NK-92 (cell line): ENCODE results near the gene RNU6-9.

Experiments
- DNase-seq: peaks from one replicate; lab custom pipeline; 2025; ENCODE audit not compliant: unreplicated experiment; lab: John Stamatoyannopoulos, UW

The RNU6-9 gene

DNA sequence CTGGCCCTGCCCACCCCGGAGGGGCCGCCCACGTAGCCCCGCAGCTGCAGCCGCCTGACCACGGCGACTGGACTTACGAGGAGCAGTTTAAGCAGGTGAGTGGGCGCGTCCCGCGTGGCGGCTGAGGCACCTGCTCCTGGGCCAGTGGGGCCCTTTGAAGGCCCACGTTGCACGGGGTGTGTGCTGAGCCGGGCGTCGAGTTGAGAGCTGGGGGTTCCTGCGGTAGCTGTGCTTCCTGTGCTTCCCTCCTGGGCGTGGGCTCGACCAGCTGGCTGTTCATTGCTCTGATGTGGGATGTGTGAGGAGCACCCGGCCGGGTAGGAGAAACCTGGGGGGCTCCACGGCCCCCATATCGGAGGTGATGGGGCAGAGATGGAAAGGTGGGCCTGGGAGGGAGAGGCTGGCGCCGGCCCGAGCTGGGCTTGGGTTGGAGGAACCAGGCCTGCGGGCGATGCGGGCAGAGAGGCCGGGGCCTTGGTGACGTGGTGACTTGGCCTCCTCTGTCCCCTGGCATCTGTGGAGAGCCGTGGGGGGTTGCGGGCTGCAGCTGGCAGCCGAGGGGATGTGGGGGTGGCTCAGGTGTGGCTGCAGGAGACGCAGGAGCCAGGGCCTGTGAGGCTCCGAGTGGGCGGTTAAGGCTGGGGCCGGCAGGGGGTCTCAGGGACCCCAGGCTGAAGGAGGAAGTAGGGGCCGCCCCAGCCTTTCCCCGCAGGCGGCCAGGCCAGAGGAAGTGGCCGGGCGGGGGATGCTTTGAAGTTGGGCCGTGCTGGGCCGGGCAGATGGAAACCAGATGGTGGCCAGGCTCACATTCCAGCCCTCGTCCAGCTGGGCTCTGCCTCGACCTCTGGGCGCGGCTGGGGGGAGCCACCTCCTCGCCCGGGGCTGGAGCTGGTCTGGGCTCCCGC, 39.6 kb downstream of the RNU6-9 start:
- DNase-seq = no peak

DNA sequence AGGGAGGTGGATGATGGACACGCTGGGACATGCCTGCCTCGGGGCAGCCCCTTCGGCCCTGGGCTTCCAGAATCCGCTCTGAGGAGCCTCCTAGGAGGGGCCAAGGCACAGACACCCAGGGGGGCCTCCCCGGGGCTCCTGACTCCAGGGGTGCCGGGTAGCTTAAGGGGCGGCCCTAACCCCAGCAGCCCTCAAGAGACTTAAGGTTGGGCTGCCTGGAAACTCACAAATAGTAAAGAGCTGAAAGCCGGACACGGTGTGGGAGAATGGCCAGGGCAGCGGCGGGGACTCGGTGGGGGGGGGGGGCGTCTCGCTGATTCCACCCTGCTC, 40.2 kb downstream of the RNU6-9 start:
- no peak for DNase-seq

DNA sequence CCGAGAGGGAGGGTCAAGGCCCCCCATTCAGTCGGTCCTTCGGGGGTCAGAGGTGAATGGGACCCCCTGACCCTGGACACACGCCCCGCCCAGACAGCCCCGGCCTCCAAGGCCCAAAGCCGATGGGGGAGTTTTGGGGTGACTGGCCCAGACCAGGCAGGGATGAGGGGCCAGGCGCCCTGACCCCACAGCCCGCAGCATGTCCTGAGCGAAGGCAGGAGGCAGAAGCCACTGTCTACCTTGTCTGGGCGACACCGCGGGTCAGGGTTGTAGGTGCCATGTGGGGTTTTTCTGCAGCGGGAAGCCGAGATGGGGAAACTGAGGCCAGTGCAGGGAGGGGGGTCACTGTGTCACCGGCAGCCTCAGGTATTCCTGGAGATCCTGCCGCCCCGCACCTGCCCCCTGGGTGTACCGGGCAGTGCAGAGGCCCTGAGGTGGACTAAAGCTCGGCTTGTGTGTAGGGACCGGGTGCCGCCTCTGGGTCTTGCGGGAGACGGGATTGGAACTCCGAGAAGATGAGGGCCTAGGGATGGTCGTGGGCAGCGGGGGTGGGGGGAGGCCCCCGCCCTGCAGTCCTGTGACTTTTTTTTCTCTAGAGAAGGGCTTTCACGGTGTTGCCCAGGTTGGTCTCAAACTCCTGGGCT, 41.0 kb downstream of the RNU6-9 start:
- DNase-seq = no peak

DNA sequence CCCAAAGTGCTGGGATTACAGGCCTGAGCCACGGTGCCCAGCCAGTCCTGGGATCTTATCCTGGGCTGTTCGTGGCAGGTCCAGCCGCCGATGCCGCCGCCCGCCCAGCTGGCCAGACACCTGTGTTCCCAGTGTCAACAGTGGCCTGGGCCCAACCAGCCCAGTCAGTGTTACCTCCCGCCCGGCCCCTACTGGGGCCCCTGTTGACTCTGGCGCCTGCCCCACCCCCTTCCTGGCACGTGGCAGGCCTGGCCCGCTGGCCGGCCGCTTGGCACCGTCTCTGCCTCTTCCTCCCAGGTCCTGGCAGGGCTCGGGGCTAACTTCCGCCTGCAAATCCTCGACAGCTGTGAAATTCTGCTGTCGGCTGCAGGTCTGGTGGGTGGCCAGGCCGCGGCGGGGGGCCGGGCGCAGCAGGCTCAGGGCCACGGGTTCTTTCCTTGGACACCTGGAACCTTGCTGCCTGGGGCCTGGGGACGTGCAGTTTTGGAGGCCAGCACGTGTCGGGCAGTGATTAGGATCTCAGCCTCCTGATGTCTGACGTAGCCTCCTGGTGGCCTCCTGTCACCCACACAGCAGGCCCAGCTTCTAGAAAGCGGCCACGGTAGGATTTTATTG, 41.7 kb downstream of the RNU6-9 start:
- no peak for DNase-seq

DNA sequence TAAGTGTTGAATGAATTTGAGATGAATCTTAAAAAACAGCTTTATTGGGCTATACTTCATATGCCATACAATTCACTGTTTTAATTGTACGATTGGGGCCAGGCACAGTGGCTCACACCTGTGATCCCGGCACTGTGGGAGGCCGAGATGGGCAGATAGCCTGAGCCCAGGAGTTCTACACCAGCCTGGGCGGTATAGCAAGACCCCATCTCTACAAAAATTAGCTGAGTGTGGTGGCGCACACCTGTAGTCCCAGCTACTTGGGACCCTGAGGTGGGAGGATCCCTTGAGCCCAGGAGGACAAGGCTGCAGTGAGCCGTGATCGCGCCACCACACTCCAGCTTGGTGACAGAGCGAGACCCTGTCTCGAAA, 42.9 kb downstream of the RNU6-9 start:
- no peak for DNase-seq

DNA sequence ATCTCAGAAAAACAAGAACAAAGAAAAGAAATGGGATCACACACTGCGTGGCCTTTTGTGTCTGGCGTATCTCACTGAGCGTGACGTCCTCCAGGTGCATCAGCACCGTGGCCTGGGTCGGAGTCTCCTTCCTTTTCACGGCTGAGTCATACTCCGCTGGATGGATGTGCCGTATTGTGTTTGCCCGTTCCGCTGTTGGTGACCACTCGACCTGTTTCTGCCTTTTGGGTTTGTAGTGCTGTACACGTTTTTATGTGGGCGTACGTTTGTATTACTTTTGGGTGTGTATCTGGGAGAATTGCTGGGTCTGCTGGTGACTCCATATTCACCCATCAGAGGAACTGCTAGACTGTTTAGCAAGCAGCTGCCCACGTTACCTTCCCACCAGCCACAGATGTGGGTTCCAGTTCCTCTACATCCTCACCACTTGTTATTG, 44.0 kb downstream of the RNU6-9 start:
- DNase-seq = no peak

DNA sequence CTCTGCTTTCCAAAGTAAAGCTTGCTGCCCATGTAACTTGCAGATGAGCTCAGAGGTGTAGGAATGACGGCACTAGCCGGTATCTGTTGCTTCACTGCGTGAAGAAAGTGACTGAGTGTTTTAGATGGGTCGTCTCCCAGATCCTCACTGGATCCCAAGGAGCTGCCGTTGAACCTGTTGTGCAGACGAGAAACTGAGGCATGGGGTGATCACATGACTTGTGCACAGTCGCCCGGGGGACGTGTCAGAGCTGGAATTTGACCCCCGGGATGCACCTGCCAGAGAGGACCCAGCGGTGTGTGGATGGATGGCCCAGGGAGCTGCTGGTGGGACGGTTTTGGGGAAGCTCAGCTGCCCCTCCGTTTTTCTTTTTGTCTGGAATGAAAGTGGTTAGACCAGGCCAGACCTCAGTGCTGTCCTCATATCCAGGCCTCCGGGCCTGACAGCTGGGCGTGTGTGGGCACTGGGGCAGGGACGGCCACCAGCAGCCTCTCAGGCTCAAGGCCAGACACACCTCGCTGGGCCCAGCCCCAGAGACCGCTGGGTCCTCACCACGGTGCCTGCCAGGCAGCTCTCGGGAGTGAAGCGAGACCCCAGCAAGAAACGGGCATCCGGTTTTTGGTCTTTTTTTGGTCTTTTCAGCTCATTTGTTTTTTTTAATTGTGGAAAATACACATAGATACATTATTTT, 45.1 kb downstream of the RNU6-9 start:
- DNase-seq = no peak

DNA sequence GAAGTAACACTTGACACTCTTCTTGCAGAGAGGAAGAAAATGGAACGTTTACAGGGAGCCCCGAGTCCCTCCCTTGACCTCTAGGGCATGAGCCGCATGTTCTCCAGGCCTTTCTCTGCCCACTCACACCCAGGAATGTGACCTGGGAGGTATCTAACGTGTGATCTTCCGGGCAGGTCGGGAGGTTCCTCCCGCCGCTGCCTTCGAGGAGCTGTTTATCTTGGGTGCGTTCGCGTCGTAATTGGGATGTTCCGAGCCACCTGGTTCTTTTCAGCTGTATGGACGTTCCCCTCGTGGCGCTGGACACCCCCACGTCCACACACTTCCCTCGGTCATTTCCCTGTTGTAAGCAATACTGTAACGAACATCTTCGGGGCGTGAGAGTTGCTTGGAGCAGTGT, 46.2 kb downstream of the RNU6-9 start:
- no peak for DNase-seq

DNA sequence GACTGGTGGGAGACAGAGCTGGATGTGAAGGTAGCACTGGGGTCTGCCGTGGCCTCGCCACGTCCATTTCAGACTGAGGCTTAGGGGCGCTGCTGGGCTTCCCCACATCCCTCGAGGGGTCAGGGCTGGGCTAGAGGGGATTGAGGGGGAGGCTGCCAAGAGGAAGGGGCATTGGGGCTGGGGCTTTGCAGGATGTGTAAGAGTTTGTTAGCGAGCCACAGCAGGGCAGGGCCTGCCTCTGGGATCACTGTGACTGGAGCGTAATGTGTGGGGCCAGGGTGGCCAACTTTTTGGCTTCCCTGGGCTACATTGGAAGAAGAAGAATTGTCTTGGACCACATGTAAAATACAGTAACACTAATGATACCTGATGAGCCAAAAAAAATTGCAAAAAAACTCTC, 46.6 kb downstream of the RNU6-9 start:
- no peak for DNase-seq

DNA sequence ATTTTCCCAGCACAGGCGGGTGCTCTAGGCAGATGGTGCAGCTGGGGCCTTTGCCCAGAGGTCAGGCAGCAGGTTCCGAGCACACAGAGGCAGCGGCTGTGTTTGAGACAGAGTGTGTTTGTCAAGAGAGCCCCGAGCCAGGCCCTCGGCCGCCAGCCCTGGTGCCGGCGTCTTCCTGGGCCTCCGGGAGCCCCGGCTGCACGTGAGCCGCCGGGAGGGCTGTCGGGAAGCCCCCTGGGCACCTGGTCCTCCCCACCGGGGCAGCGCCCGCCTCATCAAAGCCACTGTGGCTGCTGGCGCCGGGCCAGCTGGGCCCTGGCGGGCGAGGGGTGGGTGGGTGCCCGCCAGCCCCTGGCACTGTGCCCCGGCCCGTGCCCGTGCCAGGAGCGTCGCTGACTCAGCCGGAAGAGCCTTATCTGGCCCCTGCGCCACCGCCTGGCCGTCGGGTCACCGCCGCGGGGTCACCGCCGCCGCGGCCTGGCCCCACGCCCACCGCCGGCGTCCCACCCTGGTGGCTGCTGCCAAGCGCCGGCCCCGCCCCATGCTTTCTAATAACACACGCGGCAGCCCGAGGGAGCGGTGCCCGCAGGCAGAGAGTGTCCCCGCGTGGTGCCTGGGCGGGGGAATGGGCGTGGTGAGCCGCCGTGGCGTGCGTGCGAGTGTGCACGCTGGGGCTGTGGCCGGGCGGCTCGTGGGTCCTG, 47.5 kb downstream of the RNU6-9 start:
- no peak for DNase-seq

DNA sequence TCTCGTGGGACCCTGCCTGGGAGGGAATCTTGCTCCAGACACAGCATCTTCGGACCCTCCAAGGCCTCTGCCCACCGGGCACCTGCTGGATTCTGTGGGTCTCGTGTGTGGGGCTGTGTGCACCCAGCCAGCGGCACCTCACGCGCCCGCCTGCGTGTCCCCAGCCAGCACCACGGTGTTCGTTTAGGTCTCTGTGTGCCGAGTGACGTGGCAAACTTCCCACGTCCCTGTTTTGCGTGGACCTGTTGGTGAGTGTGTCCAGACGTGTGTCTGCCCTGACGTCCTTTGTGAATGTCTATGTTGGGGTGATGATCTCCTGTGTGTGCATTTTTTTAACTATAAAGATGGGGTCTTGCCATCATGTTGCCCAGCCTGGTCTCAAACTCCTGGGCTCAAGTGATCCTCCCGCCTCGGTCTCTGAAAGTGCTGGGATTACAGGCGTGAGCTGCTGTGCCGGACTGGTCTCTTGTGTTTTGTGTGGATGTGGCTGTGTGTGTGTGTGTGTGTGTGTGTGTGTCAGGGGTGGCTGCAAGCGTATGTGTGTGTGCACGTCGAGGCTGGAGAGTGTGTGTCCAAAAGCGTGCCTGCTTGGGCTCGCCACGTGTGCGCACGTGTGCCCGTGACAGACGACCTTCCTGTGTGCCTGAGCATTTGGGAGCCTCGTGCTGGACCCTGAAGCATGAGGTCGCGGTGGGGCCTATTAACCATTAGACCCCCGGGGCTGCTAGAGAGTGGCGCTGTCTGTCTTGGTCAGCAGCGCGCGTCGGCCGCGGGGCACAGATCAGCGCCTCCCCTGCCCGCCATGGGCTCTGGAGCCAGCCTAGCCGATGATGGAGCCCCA, 48.2 kb downstream of the RNU6-9 start:
- DNase-seq = no peak

DNA sequence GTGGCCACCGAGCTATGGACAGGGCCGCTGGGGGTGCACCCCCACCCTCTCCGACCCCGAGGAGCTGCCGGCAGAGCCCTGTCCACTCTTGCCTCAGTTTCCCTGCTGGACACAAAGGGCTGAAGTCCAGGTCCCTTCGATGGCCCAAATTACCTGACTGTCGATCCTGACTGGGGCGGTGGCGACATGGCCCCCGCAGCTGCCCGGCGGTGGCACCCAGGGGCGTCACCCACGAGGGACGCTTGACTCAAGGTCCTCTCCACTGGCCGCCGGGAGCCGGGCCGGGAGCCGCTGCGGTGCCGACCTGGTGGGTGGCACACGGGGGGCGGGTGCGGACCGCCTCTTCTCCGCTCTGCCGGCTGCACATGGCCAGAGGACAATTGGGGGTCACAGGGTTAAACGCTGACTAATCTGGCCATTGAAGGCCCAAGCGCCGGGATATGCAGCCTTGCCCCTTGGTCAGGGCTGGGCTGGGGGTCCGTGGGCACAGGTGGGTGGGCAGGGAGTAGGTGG, 48.9 kb downstream of the RNU6-9 start:
- no peak for DNase-seq
